ENCODE measurements around the gene GINS2.

The GINS2 gene

GRCh38 chr16:85653290-85653891 lies 35.4 kb downstream of the GINS2 start:
- DNase-seq = no peak
- ATAC-seq = no peak

DNA sequence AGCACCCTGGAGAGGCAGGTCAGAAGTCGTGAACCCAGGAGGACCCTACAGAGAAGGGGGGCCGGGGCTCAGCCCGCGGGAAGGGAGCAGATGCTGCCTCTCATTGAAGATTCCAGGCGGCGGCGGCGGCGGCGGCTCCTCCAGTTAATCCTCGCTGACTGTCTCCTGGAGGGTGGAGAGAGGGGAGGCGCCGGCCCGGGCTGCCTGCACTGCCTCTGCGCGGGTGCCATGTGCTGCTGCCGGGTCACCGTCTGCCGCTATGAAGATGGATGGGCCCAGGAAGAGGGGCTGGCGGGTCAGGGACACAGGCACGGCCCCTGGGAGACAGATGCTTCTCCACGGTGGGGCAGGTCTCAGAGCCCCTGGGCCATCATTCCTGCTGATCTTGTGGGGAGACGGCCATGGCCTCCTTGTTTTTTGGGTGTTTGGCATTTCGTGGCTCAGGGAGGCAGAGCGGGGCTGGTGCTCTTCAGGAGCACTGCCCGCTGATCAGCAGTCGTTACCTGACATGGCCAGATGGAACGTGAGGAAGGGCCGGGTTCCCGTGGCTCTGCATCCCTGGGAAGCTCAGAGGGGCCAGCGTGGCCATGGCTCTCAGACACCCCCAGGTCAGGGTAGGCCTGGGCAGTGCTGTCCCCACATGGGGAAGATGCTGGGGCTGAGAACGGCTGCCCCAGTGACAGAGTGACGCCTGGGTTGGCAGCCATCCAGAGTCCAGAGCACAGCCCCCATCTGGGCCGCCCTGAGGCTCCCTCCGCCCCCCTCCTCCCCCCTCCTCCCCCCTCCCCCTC lies 36.1 kb downstream of the GINS2 start:
- DNase-seq = peak; percentile 32
- no peak for ATAC-seq

DNA sequence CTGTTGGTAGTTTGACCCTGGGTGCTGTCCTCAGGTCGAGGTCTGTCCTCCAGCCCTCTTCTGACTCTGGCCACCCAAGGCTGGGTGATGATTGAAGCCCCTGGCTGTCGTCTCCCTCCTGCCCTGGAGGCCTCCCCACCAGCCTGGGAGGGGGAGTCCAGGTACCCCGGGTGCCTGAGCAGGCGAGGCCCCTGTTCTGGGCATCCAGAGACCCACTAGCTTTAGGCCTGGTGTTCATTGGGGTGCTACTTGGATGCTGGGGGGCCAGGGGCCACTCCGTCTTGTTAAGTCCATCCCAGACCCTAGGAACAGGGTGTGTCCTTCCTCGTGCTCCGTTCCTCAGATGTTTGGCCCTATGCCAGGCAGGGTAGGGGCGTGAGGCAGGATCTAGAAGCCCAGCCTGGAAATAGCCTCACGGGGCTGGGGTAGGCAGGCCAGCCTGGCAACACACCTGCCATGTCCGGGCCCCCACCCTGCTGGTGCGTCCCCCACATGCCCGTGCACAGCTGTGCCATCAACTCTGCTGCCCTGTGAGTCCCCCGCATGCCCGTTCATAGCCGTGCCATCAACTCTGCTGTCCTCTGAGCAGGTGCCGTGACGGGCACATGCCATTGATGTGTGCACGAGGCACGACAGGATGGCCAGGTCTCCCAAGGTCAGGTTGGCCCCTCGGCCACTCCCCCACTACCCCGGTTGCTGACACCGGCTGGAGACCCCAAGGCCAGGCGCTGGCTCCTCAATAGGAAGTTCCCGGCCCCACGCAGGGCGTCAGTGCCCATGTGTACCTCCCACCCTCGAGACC lies 36.9 kb downstream of the GINS2 start:
- no peak for DNase-seq

DNA sequence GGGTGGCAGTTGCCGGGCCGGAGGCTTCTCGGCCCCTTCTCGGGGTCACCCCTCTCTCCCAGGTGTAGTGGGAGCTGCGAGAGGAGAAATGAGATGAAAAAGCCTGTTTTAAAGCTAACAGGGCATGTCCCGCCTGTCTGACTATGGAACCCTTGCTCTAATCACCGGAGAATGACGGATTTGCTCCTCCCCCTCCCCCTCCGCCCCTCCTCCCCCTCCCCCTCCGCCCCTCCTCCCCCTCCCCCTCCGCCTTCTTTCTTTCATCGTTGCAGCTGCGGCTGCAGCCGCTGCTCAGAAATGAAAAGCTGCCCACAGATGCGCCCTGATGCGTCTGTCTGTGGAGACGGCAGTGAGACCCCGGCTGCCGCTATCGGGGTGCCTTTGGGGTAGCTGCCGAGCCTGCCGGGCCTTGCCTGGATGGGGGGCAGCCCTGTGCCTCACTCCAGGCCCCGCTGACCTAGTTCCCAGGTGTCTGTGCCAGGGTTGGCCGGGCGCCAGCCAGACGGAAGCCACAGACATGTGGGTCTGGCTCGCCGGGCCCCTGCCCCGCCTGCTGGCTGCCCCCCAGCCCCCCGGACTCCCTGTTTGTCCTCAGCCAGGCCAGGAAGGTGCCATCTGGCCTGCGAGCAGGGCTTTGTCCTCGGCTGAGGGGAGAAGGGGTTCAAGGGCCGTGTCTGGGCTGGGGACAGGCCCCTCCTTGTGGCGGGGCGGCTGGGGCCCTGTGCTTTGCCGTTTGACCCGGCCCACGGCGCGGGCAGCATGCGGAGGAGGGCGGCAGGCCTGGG lies 37.7 kb downstream of the GINS2 start:
- ATAC-seq (no peak), DNase-seq (no peak)

More for the DNA sequence above, 36.9 kb downstream of the GINS2 start:
- no peak for ATAC-seq

DNA sequence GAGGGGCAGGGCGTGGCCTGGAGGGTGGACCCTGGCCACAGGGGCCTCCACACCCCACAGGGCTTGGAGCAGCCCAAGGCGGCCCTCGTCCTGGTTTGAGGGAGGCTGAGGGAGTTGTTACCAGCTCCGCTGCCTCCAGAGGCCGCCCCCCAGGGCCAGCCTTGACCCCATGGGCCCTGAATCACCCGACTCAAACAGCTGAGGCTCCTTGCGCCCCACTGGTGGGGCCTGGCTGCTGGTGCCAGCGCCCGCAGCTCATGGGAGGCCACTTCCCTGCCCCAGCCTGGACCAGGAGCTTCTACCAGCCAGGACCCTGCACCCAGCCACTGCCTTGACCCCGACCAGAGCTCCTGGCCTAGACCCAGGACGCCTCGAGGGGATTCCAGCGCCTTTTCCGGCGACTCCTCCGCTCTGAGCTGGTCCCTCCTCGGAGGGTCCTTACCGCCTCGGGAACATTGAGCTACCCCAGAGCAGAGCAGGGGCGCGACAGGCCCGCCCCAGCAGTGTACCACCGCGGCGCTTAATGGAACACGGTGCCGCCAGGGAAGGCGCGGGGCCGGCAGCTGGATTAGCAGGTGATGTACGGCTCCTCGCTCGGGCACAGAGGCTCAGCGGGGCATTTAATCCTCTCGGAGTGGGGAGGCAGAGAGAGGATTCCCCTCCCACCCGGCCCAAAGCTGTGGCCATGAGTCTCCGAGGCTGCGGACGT lies 38.5 kb downstream of the GINS2 start:
- ATAC-seq (no peak), DNase-seq (no peak)

GRCh38 chr16:85649411-85650134 lies 39.2 kb downstream of the GINS2 start:
- ATAC-seq (peak; percentile 17), DNase-seq (no peak)

DNA sequence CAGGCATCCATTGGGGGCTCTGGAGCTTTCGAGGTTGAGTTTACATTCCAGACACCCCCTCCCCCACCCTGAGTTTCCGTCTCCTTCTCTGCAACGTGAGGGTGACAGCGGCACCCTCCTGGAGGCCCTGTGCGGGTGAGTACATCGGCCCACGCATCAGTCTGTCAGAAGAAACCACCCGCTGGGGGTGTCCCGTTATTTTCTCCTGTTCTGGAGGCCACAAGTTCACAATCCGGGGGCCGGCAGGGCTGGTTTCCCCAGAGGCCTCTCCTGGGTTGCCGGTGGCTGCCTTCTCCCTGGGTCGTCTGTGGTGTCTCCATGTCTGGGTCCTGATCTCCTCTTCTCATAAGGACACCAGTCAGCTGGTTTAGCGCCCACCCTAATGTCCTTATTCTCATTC lies 39.9 kb downstream of the GINS2 start:
- ATAC-seq (no peak), DNase-seq (no peak)

GRCh38 chr16:85648070-85648714 lies 40.6 kb downstream of the GINS2 start:
- DNase-seq (no peak), ATAC-seq (no peak)

DNA sequence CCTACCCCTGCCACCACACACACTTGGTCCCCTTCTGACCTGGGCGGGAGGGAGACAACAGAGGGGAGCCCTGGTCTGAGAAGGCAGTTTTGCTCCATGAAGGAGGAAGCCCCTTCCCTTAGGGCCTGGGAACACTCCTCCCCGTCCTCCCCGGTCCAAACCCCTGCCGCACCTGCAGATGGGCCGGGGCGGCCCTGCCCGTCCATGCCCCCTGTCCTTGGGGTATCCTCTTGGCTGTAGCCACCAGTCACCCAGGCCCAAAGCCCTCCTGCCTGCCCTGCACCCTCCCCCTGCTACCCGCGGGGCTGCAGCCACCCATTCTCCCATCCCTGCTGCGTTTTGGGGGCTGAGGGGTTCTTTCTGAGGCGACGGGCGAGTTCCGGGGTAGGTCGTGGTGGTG lies 41.8 kb downstream of the GINS2 start:
- ATAC-seq (no peak), DNase-seq (no peak)

DNA sequence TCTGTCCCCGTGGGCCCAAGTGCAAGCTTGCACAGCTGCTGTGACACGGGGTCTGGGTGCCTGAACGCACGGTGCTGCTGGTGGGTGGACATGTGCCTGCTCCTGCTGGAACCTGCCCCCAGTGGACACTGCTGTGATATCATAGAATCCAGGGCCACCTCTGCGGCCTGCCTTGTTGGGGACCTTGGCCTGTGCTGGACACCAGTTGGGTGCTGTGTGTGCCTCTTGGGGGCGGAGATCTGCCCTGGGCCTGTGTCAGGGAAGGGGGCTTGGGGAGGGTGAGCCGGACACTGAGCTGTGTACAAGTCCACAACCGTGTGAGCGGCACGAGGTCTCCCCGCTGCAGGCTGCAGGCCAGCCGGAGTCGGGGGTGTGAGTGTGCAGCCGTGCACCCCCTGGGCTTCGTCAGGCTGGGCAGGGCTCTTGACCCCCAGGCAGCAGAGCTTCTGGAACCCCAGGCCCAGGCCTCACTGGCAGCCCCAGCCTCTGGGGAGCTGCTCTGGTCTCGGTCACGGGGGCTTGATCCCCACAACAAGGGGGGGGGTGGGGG lies 42.3 kb downstream of the GINS2 start:
- no peak for ATAC-seq

GRCh38 chr16:85645021-85645589 lies 43.6 kb downstream of the GINS2 start:
- no peak for ATAC-seq
- DNase-seq = no peak

More for the DNA sequence above, 42.3 kb downstream of the GINS2 start:
- no peak for DNase-seq

DNA sequence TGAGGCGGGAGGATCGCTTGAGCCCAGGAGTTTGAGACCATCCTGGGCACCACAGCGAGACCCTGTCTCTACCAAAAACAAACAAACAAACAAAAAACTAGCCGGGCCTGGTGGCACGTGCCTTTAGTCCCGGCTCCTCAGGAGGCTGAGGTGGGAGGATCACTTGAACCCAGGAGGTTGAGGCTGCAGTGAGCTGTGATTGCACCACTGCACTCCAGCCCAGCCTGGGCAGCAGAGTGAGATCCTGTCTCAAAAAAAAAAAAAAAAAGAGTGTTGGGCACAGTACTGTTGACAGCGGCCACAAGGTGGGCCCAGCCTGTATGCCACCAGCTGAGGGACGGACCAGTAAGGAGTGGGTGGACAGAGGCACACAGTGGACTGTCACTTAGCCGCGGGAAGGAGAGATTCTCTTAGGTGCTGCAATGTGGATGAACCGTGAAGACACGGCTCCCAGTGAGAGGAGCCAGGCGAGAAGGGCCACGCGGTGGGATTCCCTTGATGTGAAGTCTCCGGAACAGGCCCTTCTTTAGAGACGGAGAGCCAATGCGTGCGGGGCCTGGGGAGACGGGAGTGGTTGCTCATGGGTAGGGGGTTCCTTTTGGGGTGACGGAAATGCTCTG lies 44.6 kb downstream of the GINS2 start:
- ATAC-seq (no peak), DNase-seq (no peak)

DNA sequence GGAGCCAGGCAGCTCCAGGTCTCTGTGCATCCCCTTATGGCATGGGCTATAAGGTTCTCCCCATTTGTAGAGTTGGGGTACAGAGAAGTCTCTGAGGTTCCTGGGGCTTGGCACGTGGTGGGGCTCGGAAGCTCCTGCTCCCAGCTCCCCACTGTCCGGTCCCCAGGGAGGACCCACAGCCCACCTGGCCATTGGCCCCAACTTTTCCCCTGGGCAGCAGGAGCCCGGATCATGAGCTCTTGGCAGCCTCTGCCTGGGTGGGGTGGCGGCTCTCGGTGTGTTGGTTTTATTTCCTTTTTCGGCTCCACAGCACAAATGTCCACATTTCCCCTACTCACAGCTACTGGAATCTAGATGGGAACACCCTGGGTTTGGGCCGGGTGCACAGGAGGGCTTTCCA lies 45.1 kb downstream of the GINS2 start:
- DNase-seq (no peak), ATAC-seq (no peak)

DNA sequence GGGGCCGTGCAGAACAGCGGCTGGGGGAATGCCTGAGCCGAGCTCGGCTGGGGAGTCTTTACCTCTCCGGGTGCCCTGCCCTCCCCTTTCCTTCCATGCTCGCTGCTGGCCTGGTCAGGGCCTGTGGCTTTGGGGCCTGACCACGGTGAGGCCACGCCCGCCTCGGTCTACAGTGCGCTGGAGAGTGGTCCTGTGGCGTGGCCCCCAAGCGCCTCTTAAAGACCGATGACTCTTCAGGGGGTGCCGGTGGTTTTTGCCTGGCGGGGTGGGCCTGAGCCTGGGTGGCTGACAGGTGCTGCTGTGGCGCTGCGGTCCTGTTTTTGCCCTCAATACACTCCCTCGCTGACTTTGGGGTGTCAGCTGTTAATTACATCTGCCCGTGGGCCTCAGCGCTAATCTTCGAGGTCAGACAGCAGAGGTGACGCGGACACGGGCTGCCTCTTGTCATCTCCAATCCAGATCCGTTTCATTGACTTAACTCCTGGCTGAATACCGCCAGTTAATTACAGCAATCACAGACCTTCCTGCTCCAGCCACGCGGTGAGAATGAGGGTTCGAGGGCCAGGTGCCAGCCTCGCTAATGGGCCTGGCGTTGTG lies 45.9 kb downstream of the GINS2 start:
- ATAC-seq (no peak), DNase-seq (no peak)

GRCh38 chr16:85641776-85642176 lies 47.0 kb downstream of the GINS2 start:
- ATAC-seq (no peak), DNase-seq (no peak)

GRCh38 chr16:85641305-85641704 lies 47.4 kb downstream of the GINS2 start:
- no peak for ATAC-seq
- no peak for DNase-seq

GRCh38 chr16:85640585-85640984 lies 48.2 kb downstream of the GINS2 start:
- no peak for ATAC-seq
- DNase-seq = no peak

- ATAC-seq (no peak), DNase-seq (no peak)
These were observed 48.5 kb downstream of the GINS2 start for GRCh38 chr16:85640254-85640558.
